Thoracic aorta (tissue), 2 donors: ENCODE data around the gene PRDM16. TPM values are rescaled to one million over a fixed set of nuclear protein-coding genes. Genes with fewer than 3 reads are reported as not detected.

Experiments
- ATAC-seq: fragments of 150-250 bp; one replicate; pipeline ENCODE4 v1.8.0; 2017; ENCODE audit warnings: low read depth; ENCODE audit not compliant: insufficient number of reproducible peaks, low FRiP score
- DNase-seq: peaks from one replicate; pipeline ENCODE4 v3.0.0-alpha.2; 2020; ENCODE audit warnings: low spot score
- H3K27ac ChIP-seq, 2 donors: fragments of 200-600 bp; sonication (generic); 1 replicate in 1 of 2; 2 replicates in 1 of 2; pipeline ENCODE4 v1.5.1; 2016; ENCODE audit warnings: mild to moderate bottlenecking in 2 of 2, moderate library complexity in 2 of 2
- H3K27me3 ChIP-seq: fragments of 200-600 bp; sonication (generic); replicated peaks from 2 replicates; pipeline ENCODE4 v1.6.0; 2016; ENCODE audit warnings: mild to moderate bottlenecking; ENCODE audit not compliant: insufficient read depth
- H3K36me3 ChIP-seq: fragments of 200-600 bp; sonication (generic); one replicate; pipeline ENCODE4 v1.5.1; 2016
- H3K4me1 ChIP-seq, 2 donors: fragments of 200-600 bp; sonication (generic); 1 replicate in 1 of 2; 2 replicates in 1 of 2; pipeline versions ENCODE4 v1.5.1 to v1.6.0; 2016; ENCODE audit warnings: low read depth in 2 of 2, mild to moderate bottlenecking in 1 of 2; ENCODE audit not compliant: control insufficient read depth in 1 of 2
- H3K4me3 ChIP-seq: fragments of 200-600 bp; sonication (generic); 2 replicates; pipeline ENCODE4 v1.5.1; 2016; ENCODE audit warnings: mild to moderate bottlenecking
- H3K9me3 ChIP-seq: fragments of 200-600 bp; sonication (generic); 2 replicates; pipeline ENCODE4 v1.5.1; 2016
- total RNA-seq, 2 donors: library from RNA; depleted of rRNA; stranded (reverse); fragments of >200 nt; gene quantifications; one replicate each; pipeline versions ENCODE4 v1.1.0 to v1.2.3, GENCODE V29; 2016
- TF ChIP-seq, protein P1 (sequence below): fragments of 200-600 bp; sonication (generic); IDR thresholded peaks from one replicate; pipeline ENCODE4 v1.5.1; 2019; ENCODE audit warnings: antibody characterized with exemption

Gene PRDM16
- total RNA-seq, 2 donors from 2014 or later = 68.9 to 85.4 TPM

DNA sequence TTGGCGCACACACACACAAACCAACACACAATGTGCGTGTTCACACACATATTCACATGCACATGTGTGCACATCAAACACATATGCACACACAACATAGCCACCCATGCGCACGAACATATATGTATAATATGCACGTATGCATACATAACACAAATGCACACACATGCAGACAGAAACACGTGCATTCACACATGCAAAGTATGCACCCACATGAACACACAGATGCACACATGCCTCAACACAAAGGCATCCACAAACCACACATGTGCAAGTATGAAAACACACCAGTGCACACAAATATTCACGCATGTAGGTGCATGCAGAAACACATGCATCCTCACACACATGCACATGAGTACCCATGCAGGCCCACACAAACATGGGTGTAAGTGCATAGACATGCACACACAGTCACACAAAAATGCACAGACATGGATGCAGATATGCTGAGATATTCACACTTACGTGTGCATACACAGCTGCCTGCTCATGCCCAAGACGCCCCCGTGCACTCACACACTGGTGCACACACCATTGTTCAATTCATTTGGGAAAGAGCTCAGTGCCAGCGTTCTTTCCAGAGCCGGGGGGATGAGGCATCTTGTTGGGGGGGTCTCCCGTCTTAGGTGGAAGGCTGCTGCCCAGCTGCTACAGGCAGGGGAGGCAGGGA lies 332.7 kb downstream of the PRDM16 start:
- TF ChIP-seq, protein P1, sequence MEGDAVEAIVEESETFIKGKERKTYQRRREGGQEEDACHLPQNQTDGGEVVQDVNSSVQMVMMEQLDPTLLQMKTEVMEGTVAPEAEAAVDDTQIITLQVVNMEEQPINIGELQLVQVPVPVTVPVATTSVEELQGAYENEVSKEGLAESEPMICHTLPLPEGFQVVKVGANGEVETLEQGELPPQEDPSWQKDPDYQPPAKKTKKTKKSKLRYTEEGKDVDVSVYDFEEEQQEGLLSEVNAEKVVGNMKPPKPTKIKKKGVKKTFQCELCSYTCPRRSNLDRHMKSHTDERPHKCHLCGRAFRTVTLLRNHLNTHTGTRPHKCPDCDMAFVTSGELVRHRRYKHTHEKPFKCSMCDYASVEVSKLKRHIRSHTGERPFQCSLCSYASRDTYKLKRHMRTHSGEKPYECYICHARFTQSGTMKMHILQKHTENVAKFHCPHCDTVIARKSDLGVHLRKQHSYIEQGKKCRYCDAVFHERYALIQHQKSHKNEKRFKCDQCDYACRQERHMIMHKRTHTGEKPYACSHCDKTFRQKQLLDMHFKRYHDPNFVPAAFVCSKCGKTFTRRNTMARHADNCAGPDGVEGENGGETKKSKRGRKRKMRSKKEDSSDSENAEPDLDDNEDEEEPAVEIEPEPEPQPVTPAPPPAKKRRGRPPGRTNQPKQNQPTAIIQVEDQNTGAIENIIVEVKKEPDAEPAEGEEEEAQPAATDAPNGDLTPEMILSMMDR = no peak
- peaks cover 28% of the 10 kb centered on the region for H3K36me3 ChIP-seq
- peaks cover 38 to 73% of the 10 kb centered on the region in 2 donors for H3K4me1 ChIP-seq
- ATAC-seq = no peak
- no peaks in the 10 kb centered on the region for H3K27me3 ChIP-seq
- H3K4me3 ChIP-seq = peak overlapping the region; percentile 15
- no peaks in the 10 kb centered on the region for H3K9me3 ChIP-seq
- no peak for DNase-seq
- H3K27ac ChIP-seq = peak overlapping the region; percentile 35 to 64

DNA sequence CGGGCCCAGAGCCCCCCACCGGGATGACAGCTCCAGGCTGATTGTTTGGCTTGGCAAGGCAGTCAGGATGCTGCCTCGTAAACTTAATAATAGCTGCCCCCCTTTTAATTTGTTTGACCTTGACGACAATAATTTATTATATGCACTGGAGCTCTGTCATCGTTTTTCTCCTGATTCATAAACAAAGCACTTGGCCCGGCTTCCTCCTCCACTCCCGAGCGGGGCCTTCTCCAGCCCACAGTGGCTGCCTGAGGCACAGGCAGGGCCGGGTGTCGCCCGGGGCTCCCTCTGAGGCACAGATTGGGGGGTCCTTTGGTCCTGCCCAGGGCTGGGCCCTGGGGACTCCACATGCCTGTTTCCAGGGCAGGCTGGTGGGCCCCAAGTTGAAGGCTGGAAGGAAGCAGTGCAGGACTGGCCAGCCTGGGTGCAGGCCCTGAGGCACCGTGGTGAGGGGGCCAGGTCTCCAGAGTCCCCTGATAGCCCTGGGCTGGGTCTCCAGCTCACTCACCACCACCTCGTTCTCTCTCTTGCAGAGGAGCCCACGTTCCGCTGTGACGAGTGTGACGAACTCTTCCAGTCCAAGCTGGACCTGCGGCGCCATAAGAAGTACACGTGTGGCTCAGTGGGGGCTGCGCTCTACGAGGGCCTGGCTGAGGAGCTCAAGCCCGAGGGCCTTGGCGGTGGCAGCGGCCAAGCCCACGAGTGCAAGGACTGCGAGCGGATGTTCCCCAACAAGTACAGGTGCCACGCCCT lies 333.4 kb downstream of the PRDM16 start:
- H3K4me3 ChIP-seq = peak overlapping the region; percentile 15
- peaks cover 31% of the 10 kb centered on the region for H3K36me3 ChIP-seq
- no peaks in the 10 kb centered on the region for H3K9me3 ChIP-seq
- H3K4me1 ChIP-seq = peaks cover 32 to 66% of the 10 kb centered on the region in 2 donors
- H3K27me3 ChIP-seq = no peaks in the 10 kb centered on the region
- ATAC-seq (no peak), DNase-seq (no peak)
- H3K27ac ChIP-seq = peak overlapping the region; percentile 35 to 64
- TF ChIP-seq, protein P1 = no peak

DNA sequence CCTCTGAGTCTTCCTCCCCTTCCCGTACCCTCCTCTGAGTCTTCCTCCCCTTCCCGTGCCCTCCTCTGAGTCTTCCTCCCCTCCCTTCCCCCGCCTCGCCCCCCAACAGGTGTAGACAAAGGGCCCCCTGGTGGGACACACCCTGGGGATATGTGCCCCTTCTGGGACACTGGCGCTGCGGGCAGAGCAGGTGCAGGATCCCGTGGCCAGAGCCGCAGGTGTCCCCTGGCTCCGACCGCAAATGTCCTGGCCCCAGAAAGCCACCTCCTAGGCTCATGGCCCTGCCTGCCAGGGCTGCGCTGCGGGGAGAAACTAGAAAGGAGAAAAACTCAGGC lies 334.0 kb downstream of the PRDM16 start:
- Histone ChIP-seq H3K9me3 (no peaks in the 10 kb centered on the region), H3K27me3 (no peaks in the 10 kb centered on the region), H3K27ac (peak overlapping the region; percentile 35 to 64), H3K4me1 (peaks cover 28 to 60% of the 10 kb centered on the region in 2 donors), H3K4me3 (no peak overlapping the region), H3K36me3 (peaks cover 32% of the 10 kb centered on the region)
- TF ChIP-seq, protein P1 = no peak
- no peak for DNase-seq
- ATAC-seq = no peak

DNA sequence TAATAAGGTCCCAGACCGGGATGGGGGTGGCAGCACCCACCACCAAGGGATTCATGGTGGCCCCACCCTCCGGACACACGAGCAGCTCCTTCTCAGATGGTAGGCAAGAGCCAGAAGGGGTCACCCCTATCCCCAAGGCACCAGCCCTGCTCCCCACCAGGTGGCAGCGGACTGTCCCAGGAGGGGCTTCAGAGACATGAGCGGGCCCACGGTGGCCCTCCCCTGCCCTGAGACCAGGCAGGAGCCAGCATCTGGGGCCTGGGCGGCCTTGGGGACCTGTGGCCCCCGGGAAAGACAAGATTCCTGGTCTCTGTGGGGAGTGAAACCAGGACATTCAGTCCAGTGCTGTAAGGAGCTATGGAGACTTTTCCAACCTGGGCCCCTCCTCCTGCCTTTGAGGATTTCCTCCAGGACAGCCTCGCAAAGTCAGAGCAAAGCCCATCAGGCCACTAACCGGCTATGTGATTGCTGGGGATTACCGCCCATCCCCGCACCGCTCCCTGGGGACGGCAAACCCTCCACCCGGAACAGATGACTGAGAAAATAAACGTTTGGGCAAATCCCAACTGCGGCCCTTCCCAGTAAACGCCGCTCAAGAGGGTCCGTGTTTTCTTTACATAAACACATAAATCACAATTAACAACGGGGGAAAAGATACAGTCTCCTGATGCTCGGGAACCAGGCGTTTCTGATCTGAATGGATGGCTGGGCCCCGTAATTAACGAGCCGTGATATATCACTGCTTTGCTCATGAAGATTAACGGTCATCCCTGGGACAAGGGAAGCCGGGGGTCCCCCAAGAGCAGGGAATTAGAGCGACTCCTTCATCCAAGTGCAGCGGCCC lies 334.6 kb downstream of the PRDM16 start:
- no peak overlapping the region for H3K4me3 ChIP-seq

More for the DNA sequence above, 334.6 kb downstream of the PRDM16 start:
- H3K9me3 ChIP-seq = no peaks in the 10 kb centered on the region
- ATAC-seq = no peak
- peaks cover 27 to 54% of the 10 kb centered on the region in 2 donors for H3K4me1 ChIP-seq
- no peaks in the 10 kb centered on the region for H3K27me3 ChIP-seq
- peaks cover 32% of the 10 kb centered on the region for H3K36me3 ChIP-seq
- peak overlapping the region in 1 of 2 donors; percentile 42 for H3K27ac ChIP-seq
- TF ChIP-seq, protein P1 = no peak
- DNase-seq = no peak
